Esophagus squamous epithelium (tissue), 4 donors: Measurements from ENCODE around the gene CYP21A2.

Experiments used
- POLR2A ChIP-seq, 4 donors: fragments of 450-650 bp; IDR thresholded peaks; one replicate each; pipeline ENCODE4 v1.6.1; 2017; ENCODE audit warnings: antibody characterized with exemption in 4 of 4, mild to moderate bottlenecking in 4 of 4, moderate library complexity in 3 of 4
- TF ChIP-seq, protein P1 (sequence below), 6 experiments: fragments of 450-650 bp in 4 of 6; fragments of 200-600 bp in 2 of 6; sonication (generic) in 2 of 6; IDR thresholded peaks; one replicate each; pipeline ENCODE4 v1.5.1; 2016 to 2019; ENCODE audit warnings: antibody characterized with exemption in 6 of 6, mild to moderate bottlenecking in 4 of 6, moderate library complexity in 4 of 6

DNA sequence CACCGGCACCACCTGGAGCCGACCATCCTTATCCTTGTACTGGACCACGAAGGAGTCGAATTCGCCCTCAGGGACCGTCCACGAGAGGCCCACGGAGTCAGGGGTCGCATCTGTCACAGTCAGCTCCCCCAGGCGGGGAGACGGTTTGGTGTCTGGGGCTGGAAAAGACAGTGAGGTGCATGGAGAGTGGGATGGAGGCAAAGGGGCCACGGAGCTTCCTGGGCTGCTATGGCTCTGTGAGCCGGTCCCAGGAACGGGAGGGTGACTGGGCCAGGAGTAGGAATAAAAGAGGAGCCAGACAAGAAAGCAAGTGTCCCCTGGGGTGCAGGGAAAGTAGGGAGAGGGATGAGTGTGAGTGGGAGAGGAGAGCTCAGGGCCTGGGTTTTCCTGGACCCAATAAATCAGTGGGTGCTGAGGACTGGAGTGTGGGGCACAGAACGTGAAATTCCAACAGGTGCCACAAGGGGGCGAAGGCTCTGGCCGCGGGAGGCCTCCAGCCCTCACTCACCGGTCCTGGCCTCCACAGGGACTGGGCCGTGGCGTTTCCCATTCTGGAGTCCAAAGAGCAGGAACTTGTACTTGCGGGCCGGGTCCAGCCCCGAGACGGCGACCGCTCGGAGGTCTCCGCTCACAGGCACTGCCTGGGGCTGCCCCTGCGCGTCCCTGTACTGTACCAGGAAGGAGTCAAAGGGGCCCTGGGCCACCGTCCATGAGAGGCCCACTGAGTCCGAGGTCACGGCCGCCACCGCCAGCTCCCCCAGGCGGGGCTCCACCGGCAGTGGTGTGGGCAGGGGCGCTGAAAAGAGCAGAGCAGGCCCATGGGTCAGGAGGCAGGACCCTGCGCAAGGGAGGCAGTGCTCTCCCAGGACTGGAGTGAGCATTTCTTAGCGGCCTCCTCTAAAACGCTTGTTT is 9.9 kb downstream of the CYP21A2 start:
- TF ChIP-seq, protein P1, sequence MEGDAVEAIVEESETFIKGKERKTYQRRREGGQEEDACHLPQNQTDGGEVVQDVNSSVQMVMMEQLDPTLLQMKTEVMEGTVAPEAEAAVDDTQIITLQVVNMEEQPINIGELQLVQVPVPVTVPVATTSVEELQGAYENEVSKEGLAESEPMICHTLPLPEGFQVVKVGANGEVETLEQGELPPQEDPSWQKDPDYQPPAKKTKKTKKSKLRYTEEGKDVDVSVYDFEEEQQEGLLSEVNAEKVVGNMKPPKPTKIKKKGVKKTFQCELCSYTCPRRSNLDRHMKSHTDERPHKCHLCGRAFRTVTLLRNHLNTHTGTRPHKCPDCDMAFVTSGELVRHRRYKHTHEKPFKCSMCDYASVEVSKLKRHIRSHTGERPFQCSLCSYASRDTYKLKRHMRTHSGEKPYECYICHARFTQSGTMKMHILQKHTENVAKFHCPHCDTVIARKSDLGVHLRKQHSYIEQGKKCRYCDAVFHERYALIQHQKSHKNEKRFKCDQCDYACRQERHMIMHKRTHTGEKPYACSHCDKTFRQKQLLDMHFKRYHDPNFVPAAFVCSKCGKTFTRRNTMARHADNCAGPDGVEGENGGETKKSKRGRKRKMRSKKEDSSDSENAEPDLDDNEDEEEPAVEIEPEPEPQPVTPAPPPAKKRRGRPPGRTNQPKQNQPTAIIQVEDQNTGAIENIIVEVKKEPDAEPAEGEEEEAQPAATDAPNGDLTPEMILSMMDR (IDR thresholded peaks at IDR 0.05) = peak; percentile 67 to 87 (median 76)
- no peak for TF ChIP-seq POLR2A (IDR thresholded peaks at IDR 0.05)
